Spleen (tissue), 11 donors: ENCODE data around the gene MEF2C. TPM values are rescaled to one million over a fixed set of nuclear protein-coding genes. Genes with fewer than 3 reads are reported as not detected.

Experiments used
- DNase-seq: peaks from one replicate; pipeline ENCODE4 v3.0.0-alpha.2; 2020
- H3K27ac ChIP-seq, 8 donors: fragments of 200-600 bp; sonication (generic) in 7 of 8; 1 replicate in 4 of 8; 2 replicates in 4 of 8; pipeline versions ENCODE4 v1.5.0 to v1.8.0; 2016 to 2021; ENCODE audit warnings: inconsistent platforms in 4 of 8, mild to moderate bottlenecking in 4 of 8, moderate library complexity in 1 of 8
- H3K27me3 ChIP-seq, 7 donors: fragments of 200-600 bp; sonication (generic) in 6 of 7; replicated peaks in 1 of 7; 1 replicate in 4 of 7; 2 replicates in 3 of 7; pipeline versions ENCODE4 v1.5.0 to v1.8.0; 2016 to 2021; ENCODE audit warnings: inconsistent platforms in 3 of 7, mild to moderate bottlenecking in 1 of 7
- H3K36me3 ChIP-seq, 6 donors: fragments of 200-600 bp; sonication (generic) in 5 of 6; 1 replicate in 4 of 6; 2 replicates in 2 of 6; pipeline versions ENCODE4 v1.5.0 to v1.8.0; 2016 to 2021; ENCODE audit warnings: inconsistent platforms in 2 of 6
- H3K4me1 ChIP-seq, 6 donors: fragments of 200-600 bp; sonication (generic) in 5 of 6; 1 replicate in 3 of 6; 2 replicates in 3 of 6; pipeline versions ENCODE4 v1.5.0 to v1.8.0; 2016 to 2021; ENCODE audit warnings: inconsistent platforms in 3 of 6
- H3K4me3 ChIP-seq, 8 donors: fragments of 200-600 bp; sonication (generic) in 7 of 8; 1 replicate in 4 of 8; 2 replicates in 4 of 8; pipeline versions ENCODE4 v1.5.0 to v1.8.0; 2016 to 2021; ENCODE audit warnings: inconsistent platforms in 4 of 8, mild to moderate bottlenecking in 4 of 8, moderate library complexity in 2 of 8
- H3K9me3 ChIP-seq, 8 donors: fragments of 200-600 bp; sonication (generic) in 7 of 8; 1 replicate in 4 of 8; 2 replicates in 4 of 8; pipeline versions ENCODE4 v1.5.0 to v1.8.0; 2016 to 2021; ENCODE audit warnings: inconsistent platforms in 4 of 8
- CTCF ChIP-seq, 11 experiments: fragments of 200-600 bp in 7 of 11; fragments of 450-650 bp in 4 of 11; sonication (generic) in 4 of 11; IDR thresholded peaks in 8 of 11; conservative IDR thresholded peaks in 3 of 11; 1 replicate in 7 of 11; 2 replicates in 4 of 11; pipeline versions ENCODE4 v1.4.0 to v1.8.0; 2016 to 2021; ENCODE audit warnings: antibody characterized with exemption in 11 of 11, inconsistent platforms in 4 of 11, mild to moderate bottlenecking in 1 of 11
- POLR2A ChIP-seq, 3 donors: fragments of 450-650 bp; IDR thresholded peaks; one replicate each; pipeline ENCODE4 v1.5.1; 2017; ENCODE audit warnings: antibody characterized with exemption in 3 of 3, mild to moderate bottlenecking in 1 of 3
- POLR2AphosphoS5 ChIP-seq, 3 donors: sonication (generic); formaldehyde crosslinking; IDR thresholded peaks; one replicate each; pipeline ENCODE4 v1.5.1; 2017; ENCODE audit warnings: antibody characterized with exemption in 3 of 3
- WGBS, 5 donors: extraction: QIAGEN DNeasy Blood & Tissue Kit in 3 of 5; methylation state at CpG; one replicate each; pipeline versions ENCODE4 v1.1.5 to v1.1.7; 2013 to 2018; 5-methylcytosine and 5-hydroxymethylcytosine counted together
- intact Hi-C: fragments of 100-400 bp; cut with DNase I; formaldehyde crosslinking; loops from one replicate; pipeline ENCODE4 v1.15.0; 2023; ENCODE audit warnings: low total_unique reads
- polyA plus RNA-seq, 3 donors: library from polyadenylated mRNA; stranded (reverse); fragments of 200-250 nt; gene quantifications; one replicate each; pipeline ENCODE4 v1.2.1, GENCODE V29; 2013
- total RNA-seq, 7 donors: library from RNA; depleted of rRNA in 3 of 7; stranded (reverse); fragments of >200 nt in 3 of 7; fragmentation: NEBNext Ultra II Directional in 4 of 7; extraction: Animal tissue kit (Norgen Biotek cat#: 25700) in 4 of 7; gene quantifications; one replicate each; pipeline versions ENCODE4 v1.1.0 to v1.2.1, GENCODE V29; 2016 to 2021
- donor health status: healthy with polysubstance abuse.
- donor health status: DM: no; HTN: no; CAD: no; lungs with moderate emphysema.
- donor health status: DM: no; HTN: no; CAD: no.
- donor health status: Bipolar disorder and iron deficiency.
- donor health status: healthy.
- donor health status: DM: no; HTN: no; CAD: no.
- donor health status: DM: yes; HTN: yes; CAD: no.

Gene MEF2C
- total and polyA plus RNA-seq, 10 donors = 19.3 to 153 (median 120) TPM

DNA sequence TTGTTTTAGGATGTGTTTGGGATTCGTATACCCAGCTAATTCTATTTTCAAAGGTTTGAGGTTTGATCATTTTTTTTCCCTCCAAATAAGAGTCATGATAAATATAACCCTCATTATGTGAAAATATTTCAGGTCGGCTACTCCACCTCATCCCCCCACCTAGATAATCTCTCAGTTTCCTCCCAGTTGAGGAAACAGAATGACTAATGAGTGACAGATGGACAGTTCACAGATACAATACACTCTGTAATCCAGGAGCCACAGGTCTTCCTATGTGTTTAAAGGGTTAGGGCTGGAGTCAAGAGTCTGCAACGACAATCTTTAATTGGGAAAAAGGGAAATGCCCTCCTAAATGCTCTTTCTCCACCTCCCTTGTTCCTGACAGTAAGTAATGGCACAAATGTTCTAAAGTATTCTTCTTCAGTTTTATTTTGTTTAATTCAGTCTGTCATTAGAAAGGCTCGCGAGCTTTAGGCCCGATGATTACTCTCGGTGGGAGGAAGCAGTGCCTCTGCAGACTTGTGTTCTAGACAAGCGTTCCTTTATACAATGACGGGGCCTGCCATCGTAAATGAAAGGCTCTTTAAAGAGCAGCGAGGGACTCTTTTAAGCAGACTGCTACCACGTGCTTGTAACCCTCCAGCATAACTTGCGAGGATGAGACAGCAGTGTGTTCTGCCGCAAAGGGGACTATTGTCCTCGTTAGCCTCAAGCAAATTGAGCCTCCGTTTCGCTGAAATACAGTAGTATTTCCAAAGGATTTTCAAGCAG, 69.0 kb downstream of the MEF2C start:
- no peaks in the 10 kb centered on the region for H3K9me3 ChIP-seq
- no peak for TF ChIP-seq POLR2A (IDR thresholded peaks at IDR 0.05)
- TF ChIP-seq CTCF (IDR thresholded peaks at IDR 0.05 in 8 of 11, conservative IDR thresholded peaks at IDR 0.05 in 3 of 11) = no peak
- no peak for TF ChIP-seq POLR2AphosphoS5 (IDR thresholded peaks at IDR 0.05)
- H3K4me3 ChIP-seq = no peak overlapping the region
- peaks cover 6 to 79% (median 59%) of the 10 kb centered on the region in 6 donors for H3K4me1 ChIP-seq
- H3K27me3 ChIP-seq = no peaks in the 10 kb centered on the region
- peak overlapping the region in 4 of 8 donors; percentile 44 to 67 (median 48) for H3K27ac ChIP-seq
- 79 to 89% (median 83%) methylated on average over 17 of the region's 17 CpGs for WGBS, 5 donors
- peaks cover 0 to 7% (median 0%) of the 10 kb centered on the region in 6 donors for H3K36me3 ChIP-seq
- no peak for DNase-seq
- intact Hi-C loops = no loop called here

GRCh38 chr5:88813244-88813643, 69.7 kb downstream of the MEF2C start:
- H3K4me3 ChIP-seq = no peak overlapping the region
- H3K9me3 ChIP-seq = no peaks in the 10 kb centered on the region
- peaks cover 6 to 72% (median 52%) of the 10 kb centered on the region in 6 donors for H3K4me1 ChIP-seq
- DNase-seq = no peak
- H3K27me3 ChIP-seq = no peaks in the 10 kb centered on the region
- peaks cover 0 to 7% (median 0%) of the 10 kb centered on the region in 6 donors for H3K36me3 ChIP-seq
- peak overlapping the region in 2 of 8 donors; percentile 41 to 48 for H3K27ac ChIP-seq
- TF ChIP-seq CTCF (IDR thresholded peaks at IDR 0.05 in 8 of 11, conservative IDR thresholded peaks at IDR 0.05 in 3 of 11) (no peak), POLR2A (IDR thresholded peaks at IDR 0.05) (no peak), POLR2AphosphoS5 (IDR thresholded peaks at IDR 0.05) (no peak)
- intact Hi-C loops = no loop called here
- 42 to 85% (median 56%) methylated on average over 1 of the region's 1 CpG for WGBS, 5 donors

- WGBS, 5 donors = 65 to 81% (median 75%) methylated on average over 2 of the region's 2 CpGs
- H3K4me1 ChIP-seq = peaks cover 0 to 33% (median 20%) of the 10 kb centered on the region in 6 donors
- no peaks in the 10 kb centered on the region for H3K27me3 ChIP-seq
- peaks cover 0 to 18% (median 11%) of the 10 kb centered on the region in 6 donors for H3K36me3 ChIP-seq
- intact Hi-C loops = no loop called here
- no peak overlapping the region for H3K27ac ChIP-seq
- TF ChIP-seq POLR2A (IDR thresholded peaks at IDR 0.05) (no peak), CTCF (IDR thresholded peaks at IDR 0.05 in 8 of 11, conservative IDR thresholded peaks at IDR 0.05 in 3 of 11) (no peak), POLR2AphosphoS5 (IDR thresholded peaks at IDR 0.05) (no peak)
- no peak for DNase-seq
- H3K4me3 ChIP-seq = no peak overlapping the region
- H3K9me3 ChIP-seq = no peaks in the 10 kb centered on the region
Observed at GRCh38 chr5:88808153-88808552, 74.8 kb downstream of the MEF2C start.

DNA sequence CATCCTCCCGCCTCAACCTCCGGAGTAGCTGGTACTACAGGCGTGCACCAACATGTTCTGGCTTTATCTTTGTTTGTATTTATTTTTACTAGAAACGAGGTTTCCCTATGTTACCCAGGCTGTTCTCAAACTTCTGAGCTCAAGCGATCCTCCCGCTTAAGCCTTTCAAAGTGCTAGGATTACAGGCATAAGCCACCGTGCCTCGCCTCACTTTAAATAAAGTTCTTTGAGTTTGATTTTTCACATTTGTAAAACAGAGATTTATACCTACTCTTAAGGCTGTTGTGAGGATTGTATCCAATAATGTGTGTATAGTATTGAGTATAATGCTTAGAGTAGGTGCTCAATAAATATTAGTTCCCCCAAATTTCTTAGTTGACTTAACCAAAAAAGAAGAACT, 75.7 kb downstream of the MEF2C start:
- TF ChIP-seq CTCF (IDR thresholded peaks at IDR 0.05 in 8 of 11, conservative IDR thresholded peaks at IDR 0.05 in 3 of 11) = no peak
- no peak for TF ChIP-seq POLR2AphosphoS5 (IDR thresholded peaks at IDR 0.05)
- no peak for TF ChIP-seq POLR2A (IDR thresholded peaks at IDR 0.05)
- WGBS, 5 donors = 94 to 97% (median 95%) methylated on average over 8 of the region's 8 CpGs
- Histone ChIP-seq H3K4me1 (peaks cover 0 to 25% (median 14%) of the 10 kb centered on the region in 6 donors), H3K27me3 (no peaks in the 10 kb centered on the region), H3K4me3 (no peak overlapping the region), H3K27ac (no peak overlapping the region), H3K9me3 (no peaks in the 10 kb centered on the region), H3K36me3 (peaks cover 0 to 25% (median 16%) of the 10 kb centered on the region in 6 donors)
- DNase-seq = no peak
- intact Hi-C loops = no loop called here
